CD4-positive, alpha-beta T cell treated with Interleukin-17A for 1 hour (primary cell): ENCODE results near the gene ZMYM2.

Experiments used
- DNase-seq: peaks from one replicate; pipeline ENCODE4 v3.0.0-alpha.2; 2020

The ZMYM2 gene

GRCh38 chr13:20109037-20109436 lies 150.5 kb downstream of the ZMYM2 start:
- DNase-seq: no peak

- no peak for DNase-seq
Observed at GRCh38 chr13:20114066-20114610, 155.6 kb downstream of the ZMYM2 start.

GRCh38 chr13:20116213-20116612 lies 157.7 kb downstream of the ZMYM2 start:
- no peak for DNase-seq

- DNase-seq: peak; percentile 62
Observed at GRCh38 chr13:20118268-20119140, 160.0 kb downstream of the ZMYM2 start.

- no peak for DNase-seq
Observed at GRCh38 chr13:20119960-20120359, 161.4 kb downstream of the ZMYM2 start.

DNA sequence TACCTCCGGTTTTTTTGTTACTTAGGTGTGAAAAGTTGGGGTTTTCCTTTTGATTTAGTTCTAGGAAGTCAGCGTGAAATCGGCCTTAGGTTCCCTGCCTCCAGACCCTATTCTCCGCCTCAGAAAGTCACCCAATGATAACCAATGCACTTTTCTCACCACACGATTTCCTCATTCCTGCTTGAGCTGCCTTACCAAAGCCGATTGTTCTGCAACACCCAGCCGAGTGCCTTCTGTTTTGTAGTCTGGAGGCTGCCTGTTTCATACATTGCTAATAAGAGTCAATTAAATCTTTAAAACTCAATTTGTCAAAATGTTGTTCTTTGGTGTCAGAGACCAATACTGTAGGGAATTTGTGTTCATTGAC lies 162.6 kb downstream of the ZMYM2 start:
- DNase-seq: peak; percentile 15

- DNase-seq: no peak
Observed at GRCh38 chr13:20124303-20124702, 165.8 kb downstream of the ZMYM2 start.

DNA sequence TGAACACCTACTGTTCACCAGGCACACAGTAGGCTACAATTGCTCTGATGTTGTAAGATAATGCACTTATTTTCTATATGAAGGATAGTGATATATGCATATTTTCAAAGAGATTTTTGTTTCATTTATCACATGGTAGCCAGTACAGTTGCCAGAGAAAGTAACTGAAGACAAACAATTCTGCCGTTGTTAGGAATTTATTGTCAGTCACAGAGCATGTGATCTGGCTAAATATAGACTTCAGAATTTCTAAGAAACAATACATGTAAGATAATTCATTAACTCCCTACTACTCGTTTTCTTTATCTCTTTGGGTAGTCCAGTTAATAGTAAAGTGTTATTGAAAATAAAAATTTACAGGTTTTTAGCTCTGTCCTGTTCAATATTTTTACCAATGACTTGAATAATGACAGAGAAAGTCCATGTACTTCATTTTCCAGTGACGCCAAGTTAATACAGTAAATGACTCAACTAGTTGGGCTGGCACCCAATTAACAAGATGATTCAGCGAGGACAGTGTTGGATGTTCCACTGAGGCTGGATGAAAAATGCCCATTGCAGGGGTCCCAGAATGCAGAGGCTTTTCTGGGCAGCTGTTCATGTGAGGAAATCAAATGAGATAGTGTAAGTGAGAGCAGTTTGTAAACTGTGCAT lies 166.7 kb downstream of the ZMYM2 start:
- DNase-seq: no peak

DNA sequence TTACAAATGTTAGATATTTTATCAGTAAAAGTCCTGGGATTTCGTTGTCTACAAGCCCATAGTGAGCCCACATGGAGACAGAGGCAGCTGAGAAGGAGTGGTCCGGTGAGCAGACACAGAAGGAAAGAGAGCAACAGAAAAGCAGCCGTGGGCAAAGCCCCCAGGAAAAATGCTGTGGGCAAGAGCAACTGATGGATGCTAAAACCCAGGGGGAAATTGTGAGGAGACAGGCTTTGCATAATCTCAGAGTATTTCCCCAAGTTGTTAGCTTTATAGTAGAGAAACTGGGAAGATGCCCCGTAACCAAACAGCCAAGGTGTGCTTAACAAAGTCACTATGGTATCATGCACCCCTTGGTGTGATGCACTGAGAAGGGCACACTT lies 167.2 kb downstream of the ZMYM2 start:
- no peak for DNase-seq

DNA sequence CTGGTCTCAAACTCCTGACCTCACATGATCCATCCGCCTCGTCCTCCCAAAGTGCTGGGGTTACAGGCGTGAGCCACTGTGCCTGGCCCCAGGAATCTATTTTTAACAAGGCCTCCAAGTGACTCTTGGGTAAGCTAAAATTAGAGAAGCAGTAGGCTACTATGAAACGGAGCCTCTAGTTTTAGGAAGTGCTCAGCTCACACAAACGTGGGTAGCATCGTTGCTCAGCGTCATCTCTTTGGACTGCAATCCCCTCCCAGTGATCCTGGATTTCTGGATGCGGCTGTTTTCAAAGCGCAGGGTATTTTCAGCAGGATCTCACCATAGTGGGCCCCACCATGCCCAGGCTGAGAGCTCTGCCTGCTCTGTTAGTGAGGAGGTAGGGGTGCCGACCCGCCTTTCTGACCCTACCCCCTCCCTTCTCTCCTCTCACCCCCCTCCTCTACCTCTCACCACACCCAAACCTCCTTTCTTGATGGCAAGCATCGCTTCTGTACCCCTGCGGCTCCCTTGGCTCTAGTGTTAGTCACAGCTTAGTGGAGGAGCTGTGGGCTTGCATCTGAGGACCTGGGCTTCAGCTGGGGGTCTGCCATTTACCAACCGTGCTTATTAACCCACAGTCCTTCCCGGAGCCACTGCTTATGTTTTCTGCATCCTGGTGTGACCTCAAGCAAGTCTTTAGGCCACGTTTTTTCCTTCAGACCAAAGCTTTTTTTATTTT lies 168.2 kb downstream of the ZMYM2 start:
- no peak for DNase-seq

DNA sequence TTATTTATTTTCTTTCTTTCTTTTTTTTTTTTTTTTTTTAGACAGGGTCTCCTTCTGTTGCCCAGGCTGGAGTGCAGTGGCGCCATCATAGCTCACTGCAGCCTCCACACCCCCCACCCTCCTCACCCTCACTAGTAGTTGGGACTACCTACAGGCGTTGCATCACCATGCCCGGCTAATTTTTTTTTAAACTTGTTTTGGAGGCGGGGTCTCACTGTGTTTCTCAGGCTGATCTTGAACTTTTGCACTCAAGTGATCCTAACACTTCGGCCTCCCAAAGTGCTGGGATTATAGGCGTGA lies 168.7 kb downstream of the ZMYM2 start:
- DNase-seq: peak; percentile 12

DNA sequence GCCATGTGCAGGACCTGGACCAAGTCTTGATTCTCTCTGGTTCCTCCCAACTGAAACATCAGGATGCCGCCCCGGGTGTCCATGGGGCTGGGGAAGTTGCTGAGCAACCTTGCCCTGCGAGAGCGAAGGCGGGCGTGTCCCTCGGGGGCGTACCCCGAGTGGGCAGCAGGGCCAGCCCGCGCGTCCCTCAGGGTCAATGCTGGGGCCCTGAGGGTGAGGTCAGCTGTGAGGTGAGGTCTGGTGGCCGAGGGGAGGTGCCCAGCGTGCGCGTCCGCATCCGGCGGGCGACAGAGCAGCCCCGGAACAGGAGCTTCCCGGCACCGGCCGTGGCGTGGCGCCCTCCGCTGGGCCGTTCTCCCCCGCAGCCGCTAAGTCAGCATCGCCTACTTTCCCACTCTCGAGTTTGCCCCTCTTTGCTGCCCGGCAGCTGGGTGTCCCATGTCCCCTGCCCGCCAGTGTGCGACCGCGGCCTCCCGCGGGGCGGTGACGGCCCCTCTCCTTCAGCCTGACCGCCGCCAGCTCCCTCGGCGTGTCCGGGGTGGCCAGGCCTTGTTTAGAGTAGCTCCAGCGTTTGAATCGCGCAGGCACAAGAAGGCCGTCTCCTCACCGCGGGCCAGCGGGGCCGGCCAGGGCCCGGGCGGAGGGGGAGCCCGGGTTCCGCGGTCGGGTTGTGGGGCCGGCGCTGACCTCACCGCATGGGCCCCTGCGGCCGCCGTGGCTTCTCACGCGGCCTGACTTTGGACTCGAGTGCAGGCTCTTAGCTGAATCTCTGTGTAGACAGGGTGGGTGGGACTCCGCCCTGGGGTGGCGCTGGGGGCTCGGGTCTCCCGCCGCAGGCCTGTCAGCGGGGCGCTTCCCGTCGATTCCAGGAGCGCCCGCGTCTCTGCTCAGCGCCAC lies 169.3 kb downstream of the ZMYM2 start:
- DNase-seq: peak; percentile 43

GRCh38 chr13:20128459-20128931 lies 170.0 kb downstream of the ZMYM2 start:
- DNase-seq: peak; percentile 12

DNA sequence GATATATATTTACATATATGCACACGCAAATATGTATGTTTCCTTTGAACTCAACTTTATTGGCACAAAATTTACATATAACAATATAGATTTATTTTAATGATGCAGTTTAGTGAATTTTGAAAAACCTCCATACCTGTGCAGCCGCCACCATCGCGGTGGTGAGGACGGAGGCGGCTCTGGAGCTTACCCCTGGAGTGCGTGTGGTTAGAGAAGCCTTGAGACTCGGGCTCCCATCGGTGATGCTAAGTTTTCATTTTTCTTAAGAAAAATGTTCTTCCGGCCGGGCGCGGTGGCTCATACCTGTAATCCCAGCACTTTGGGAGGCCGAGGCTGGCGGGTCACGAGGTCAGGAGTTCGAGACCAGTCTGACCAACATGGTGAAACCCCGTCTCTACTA lies 170.5 kb downstream of the ZMYM2 start:
- DNase-seq: no peak

DNA sequence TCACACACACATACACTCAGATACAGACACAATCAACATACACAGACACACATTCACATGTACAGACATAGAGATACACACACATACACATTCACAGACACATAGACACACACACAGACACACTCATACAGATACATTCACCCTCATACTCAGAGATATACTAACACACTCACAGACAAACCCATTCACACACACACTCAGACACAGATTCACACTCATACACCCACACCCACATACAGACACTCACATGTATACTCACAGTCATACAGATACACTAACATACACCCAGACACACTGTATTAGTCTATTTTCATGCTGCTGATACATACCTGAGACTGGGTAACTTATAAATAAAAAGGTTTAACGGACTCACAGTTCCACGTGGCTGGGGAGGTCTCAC lies 171.5 kb downstream of the ZMYM2 start:
- no peak for DNase-seq

DNA sequence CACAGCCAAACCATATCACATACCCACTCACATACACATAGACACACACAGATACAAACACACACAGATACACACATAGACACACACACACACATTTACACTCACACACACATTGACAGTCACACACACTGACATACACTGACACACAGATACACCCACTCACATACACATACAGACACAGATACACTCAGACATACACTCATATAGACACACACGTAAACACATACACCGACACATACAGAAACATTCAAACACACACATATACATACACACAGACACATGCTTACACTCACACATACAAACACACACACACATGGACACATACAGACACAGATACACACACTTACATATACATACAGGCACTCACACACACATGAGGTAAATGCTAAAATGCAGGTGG lies 172.1 kb downstream of the ZMYM2 start:
- no peak for DNase-seq

DNA sequence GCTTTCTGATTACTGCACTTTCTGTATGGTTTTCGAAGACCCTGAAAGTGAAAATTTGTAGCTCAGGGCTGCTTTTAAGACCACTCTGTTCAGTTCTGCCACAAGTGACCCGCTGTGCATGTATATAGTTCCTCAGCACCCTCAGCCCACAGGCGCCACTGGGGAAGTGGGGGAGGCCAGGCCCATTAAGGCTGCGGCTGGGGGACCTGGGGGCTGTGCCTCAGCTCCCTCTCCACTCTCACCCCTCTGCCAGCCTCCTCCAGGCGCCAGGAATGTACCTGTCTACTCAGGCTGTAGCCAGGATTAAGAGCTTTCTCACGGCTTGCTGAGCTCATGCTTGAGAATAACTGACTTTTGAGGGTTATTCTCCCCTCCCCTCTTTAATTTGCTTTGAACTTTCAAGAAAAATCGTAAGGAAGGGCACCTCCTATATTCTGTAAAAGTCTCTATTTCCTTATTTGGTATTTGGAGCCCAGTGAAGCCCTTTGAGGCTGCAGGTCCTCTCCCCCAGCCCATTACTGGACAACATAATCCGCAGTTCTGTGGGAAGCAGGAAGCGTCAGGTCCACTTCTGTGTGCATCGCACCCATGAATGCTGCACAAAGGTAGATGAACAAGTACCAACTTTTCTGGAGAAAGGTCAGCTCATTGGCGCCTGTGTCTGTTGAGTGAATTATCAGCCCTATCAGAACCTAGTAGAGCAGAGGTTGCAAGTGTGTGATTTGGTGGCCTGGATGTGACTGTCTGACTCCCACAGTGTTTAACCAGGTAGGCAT lies 172.7 kb downstream of the ZMYM2 start:
- DNase-seq: no peak

DNA sequence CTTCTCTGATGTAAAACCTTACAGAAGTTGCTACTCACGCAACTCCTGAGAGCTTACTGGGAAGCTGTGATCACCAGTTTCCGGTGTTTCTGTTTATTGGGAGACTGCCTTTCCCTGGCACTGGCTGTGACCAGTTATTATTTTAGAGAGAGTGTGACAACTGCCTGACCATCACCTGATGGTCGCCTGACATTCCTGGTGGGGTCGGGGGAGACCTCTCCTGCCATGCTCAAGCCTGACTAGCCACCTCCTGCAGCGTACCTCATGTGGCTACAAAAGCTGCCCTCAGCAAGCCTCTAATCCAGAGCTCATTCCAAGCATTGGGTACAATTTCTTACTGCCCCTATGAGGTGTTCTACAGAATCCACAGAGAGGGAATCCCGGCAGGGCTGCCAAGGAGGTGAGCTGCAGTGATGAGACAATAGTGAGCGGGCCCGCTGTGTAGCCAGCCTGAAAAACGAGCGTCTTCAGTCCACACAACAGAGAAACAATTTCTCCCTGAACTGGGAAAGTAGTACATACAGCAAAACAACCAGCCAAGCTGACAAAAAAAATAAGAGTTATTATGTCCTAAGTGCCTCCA lies 173.6 kb downstream of the ZMYM2 start:
- no peak for DNase-seq

DNA sequence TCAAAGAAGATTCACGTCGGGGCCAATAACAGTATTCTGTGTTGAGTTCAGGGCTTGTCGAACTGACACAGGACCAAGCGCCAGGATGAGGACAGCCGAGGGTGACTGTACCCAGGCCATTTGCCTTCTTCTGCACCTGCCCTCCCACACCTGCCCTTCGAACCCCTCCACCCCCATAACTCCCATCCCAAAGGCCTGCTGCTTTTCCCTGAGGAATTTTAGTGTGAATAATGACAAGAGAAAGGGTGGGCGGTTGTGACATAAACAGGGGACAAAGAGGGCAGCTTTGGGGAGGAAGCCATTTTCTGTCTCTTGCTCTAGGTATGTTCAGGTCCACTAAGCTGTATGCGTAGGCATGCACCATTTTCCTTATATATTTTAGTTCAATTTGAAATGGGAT lies 176.2 kb downstream of the ZMYM2 start:
- DNase-seq: no peak

DNA sequence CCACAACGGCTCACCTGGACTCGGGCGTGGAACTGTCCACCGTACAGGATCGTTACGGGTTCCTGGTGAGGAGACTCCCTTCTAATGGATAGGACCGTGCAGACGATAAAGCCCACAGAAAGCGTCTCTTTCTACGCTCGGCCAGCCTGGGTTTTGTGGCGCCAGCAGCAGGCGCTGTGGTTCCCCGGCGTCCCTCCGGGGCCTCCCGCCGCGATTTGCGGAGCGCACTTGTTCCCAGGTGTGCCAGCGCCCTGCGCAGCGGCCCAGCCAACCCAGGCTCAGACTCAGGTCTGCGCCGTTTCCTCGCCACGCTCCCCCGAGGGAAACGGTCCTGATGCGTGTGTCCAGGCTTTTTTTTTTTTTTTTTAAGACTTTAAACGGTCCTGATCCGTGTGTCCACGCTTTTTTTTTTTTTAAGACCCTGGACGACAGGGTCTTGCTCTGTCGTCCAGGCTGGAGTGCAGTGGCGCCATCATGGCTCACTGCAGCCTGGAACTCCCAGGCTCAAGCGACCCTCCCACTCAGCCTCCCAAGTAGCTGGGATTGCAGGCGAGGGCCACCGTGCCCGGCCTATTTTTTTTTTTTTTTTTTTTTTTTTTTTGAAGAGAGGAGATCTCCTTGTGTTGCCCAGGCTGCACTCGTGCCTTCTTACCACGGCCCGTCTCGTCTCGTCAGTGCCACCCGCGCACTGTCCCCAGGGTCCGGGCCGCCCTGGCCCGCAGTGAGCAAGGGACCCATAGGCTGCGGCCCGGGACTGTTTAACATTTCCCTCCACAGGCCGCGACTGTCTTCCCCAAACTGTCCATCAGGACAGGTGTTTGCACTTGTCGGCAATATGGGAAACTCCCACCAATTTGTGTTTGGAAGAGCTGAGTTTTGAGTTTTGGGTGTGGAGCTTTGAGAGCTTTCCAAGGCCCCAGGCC lies 178.5 kb downstream of the ZMYM2 start:
- peak; percentile 24 for DNase-seq
